Measurements from ENCODE around the gene GRK1. TPM values are rescaled to one million over a fixed set of nuclear protein-coding genes. Genes with fewer than 3 reads are reported as not detected.

GRK1 gene
- polyA plus RNA-seq, 1 experiment: not detected

GRCh38 chr13:113742000-113742441, 75.0 kb downstream of the GRK1 start:
- Histone ChIP-seq H3K27me3 (ENCODE audit: control insufficient read depth, insufficient read depth, low read length) (peaks cover 18% of the 10 kb centered on the region), H3K9me3 (ENCODE audit: control insufficient read depth, insufficient read depth, low read length) (no peaks in the 10 kb centered on the region; the same call in 1 of the 2 replicates), H3K4me3 (ENCODE audit: low read depth, low read length) (no peak overlapping the region), H3K27ac (ENCODE audit: low read depth, low read length) (no peak overlapping the region)
- POLR2A ChIA-PET: interaction anchor here (0.6 kb wide), 1 partner anchor 700 kb away, joined by 3 read pairs; no protein-coding TSS in a partner anchor
- TF ChIP-seq, protein P1, sequence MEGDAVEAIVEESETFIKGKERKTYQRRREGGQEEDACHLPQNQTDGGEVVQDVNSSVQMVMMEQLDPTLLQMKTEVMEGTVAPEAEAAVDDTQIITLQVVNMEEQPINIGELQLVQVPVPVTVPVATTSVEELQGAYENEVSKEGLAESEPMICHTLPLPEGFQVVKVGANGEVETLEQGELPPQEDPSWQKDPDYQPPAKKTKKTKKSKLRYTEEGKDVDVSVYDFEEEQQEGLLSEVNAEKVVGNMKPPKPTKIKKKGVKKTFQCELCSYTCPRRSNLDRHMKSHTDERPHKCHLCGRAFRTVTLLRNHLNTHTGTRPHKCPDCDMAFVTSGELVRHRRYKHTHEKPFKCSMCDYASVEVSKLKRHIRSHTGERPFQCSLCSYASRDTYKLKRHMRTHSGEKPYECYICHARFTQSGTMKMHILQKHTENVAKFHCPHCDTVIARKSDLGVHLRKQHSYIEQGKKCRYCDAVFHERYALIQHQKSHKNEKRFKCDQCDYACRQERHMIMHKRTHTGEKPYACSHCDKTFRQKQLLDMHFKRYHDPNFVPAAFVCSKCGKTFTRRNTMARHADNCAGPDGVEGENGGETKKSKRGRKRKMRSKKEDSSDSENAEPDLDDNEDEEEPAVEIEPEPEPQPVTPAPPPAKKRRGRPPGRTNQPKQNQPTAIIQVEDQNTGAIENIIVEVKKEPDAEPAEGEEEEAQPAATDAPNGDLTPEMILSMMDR (IDR thresholded peaks at IDR 0.05; ENCODE audit: low read depth, low read length): peak; percentile 32
- no peak for DNase-seq (ENCODE audit: low read depth, low spot score)
- CTCF ChIA-PET: no interaction called here

- ChIA-PET CTCF (no interaction called here), POLR2A (no interaction called here)
- Histone ChIP-seq H3K27ac (ENCODE audit: low read depth, low read length) (no peak overlapping the region), H3K4me3 (ENCODE audit: low read depth, low read length) (no peak overlapping the region), H3K27me3 (ENCODE audit: control insufficient read depth, insufficient read depth, low read length) (peaks cover 16% of the 10 kb centered on the region), H3K9me3 (ENCODE audit: control insufficient read depth, insufficient read depth, low read length) (no peaks in the 10 kb centered on the region; the same call in 1 of the 2 replicates)
- no peak for DNase-seq (ENCODE audit: low read depth, low spot score)
- TF ChIP-seq, protein P1 (IDR thresholded peaks at IDR 0.05; ENCODE audit: low read depth, low read length): no peak
Observed at GRCh38 chr13:113742445-113743120, 75.6 kb downstream of the GRK1 start.

DNA sequence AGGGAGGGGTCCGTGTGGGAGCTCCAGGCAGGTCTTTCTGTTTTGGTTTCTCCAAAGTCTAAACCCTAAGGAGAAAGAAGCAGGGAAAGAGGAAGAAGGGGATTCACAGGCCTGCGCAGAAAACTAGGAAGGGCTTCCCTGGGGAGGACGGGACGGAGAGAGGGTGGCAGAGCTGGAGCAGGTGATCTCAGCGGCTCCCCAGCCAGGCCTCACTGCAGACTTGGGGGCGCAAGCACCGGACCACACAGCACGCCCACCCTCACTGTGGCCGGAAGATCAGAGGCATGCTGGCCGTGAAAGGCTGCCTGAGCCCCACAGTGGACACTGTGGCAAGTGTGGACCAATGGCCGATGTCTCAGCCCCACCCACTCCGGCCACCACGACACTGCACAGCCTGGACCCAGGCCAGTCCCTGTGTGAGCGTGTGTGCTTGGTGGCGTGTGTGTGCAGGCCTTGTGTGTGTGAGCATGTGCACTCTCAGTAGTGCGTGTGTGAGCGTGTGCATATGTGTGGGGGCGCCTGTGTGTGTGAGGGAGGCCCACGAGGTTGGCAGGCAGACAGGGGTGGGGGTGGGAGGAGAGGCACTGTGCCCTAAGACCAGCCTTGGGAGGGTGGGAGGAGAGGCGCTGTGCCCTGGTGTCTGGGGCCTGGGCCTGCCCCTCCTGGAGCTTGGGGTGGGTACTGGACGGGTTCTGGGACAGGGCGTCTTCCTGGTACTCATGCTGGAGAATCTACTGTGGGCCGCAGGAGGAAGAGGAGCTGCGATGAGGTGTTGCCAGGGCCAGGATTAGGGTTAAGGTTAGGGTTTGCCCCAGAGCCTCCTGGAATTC, 76.6 kb downstream of the GRK1 start:
- TF ChIP-seq, protein P1 (IDR thresholded peaks at IDR 0.05; ENCODE audit: low read depth, low read length): no peak
- H3K9me3 ChIP-seq (ENCODE audit: control insufficient read depth, insufficient read depth, low read length): no peaks in the 10 kb centered on the region; the same call in 1 of the 2 replicates
- POLR2A ChIA-PET: no interaction called here
- H3K27me3 ChIP-seq (ENCODE audit: control insufficient read depth, insufficient read depth, low read length): peaks cover 13% of the 10 kb centered on the region
- H3K27ac ChIP-seq (ENCODE audit: low read depth, low read length): no peak overlapping the region
- no peak overlapping the region for H3K4me3 ChIP-seq (ENCODE audit: low read depth, low read length)
- CTCF ChIA-PET: no interaction called here
- no peak for DNase-seq (ENCODE audit: low read depth, low spot score)

DNA sequence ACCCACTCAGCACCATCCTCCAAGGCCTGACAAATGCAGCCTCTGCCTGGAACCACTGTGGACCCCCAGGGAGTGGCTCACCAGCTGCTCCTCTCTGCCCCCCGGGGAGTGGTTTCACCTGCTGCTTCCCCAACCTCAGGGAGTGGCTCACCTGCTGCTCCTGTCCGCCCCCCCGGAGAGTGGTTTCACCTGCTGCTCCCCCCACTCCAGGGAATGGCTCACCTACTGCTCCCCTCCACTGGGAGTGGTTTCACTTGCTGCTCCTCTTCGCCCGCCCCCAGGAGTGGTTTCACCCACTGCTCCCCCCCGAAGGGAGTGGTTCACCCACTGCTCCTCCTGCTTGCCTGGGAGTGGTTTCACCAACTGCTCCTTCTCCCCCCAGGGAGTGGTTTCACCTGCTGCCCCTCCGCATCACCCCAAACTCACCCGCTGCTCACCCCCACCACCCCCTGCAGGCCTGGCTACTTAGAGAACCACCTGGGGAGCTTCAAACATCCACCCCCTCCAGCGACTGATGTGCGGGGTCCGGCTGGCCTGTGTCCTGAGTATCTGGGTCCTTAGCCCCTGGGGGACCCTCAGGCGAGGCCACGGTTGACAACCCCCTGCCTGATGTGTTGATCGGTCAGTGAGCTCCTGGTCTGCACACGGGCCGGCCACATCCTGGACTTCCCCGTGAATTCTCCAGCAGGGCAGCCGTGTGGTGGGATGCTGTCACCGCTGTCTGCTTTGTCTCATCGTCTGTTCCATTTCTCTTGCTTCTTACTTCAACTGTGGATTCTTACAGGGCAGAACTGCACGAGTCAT, 77.4 kb downstream of the GRK1 start:
- H3K27ac ChIP-seq (ENCODE audit: low read depth, low read length): no peak overlapping the region
- POLR2A ChIA-PET: no interaction called here
- TF ChIP-seq, protein P1 (IDR thresholded peaks at IDR 0.05; ENCODE audit: low read depth, low read length): no peak
- peaks cover 13% of the 10 kb centered on the region for H3K27me3 ChIP-seq (ENCODE audit: control insufficient read depth, insufficient read depth, low read length)
- CTCF ChIA-PET: no interaction called here
- no peak for DNase-seq (ENCODE audit: low read depth, low spot score)
- H3K4me3 ChIP-seq (ENCODE audit: low read depth, low read length): no peak overlapping the region
- no peaks in the 10 kb centered on the region; the same call in 1 of the 2 replicates for H3K9me3 ChIP-seq (ENCODE audit: control insufficient read depth, insufficient read depth, low read length)

Measured in AG04450 (cell line).